ENCODE results near the gene KRTAP5-6.

The KRTAP5-6 gene

DNA sequence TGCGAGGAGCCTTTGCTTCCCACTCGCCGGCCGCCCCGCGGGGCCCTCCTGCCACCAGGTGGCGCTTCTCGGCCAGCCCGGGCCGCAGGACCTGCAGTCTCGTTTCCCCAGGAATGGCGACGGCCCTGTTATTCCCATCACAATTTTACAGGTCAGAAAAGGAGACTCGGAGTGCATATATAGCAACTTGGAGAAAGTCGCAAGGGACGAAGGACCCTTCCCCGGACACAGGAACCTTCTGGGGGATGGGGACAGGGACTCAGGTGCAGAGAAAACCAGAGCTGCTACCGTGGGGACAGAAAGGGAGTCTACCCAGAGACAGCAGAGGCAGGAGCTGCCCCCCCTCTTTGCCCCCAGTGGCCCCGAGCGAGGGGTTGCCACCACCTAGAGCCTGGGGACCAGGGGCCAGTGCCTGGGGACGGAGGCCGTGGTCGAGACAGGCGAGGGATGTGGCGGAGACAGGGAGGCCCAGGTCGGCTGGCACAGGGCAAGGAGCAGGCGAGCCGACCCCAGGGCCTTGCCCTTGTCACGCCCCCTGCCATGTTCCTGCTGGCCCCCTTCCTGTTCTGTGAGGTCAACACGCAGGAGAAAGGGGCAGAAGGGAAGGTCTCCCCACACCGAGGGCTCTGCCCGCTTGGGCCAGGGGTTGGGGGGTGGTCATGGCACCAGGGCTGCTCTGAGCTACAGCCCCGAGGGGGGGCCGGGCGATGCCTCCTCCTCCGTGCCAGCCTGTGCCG is 3.5 kb upstream of the KRTAP5-6 start:
- Histone ChIP-seq H3K4me3 (ENCODE audit: low read depth in 1 of 2, low read length in 1 of 2) (peak overlapping the region in 1 of 2 experiments; percentile 25), H3K4me1 (ENCODE audit: control insufficient read depth in 1 of 2, insufficient read depth in 1 of 2, low read depth in 1 of 2, low read length in 1 of 2) (peaks cover 12 to 15% of the 10 kb centered on the region in 2 experiments), H3K27ac (no peak overlapping the region), H3K27me3 (peaks cover 52% of the 10 kb centered on the region), H3K36me3 (no peaks in the 10 kb centered on the region), H3K9me3 (no peaks in the 10 kb centered on the region)
- TF ChIP-seq CTCF (IDR thresholded peaks at IDR 0.05): peak; percentile 85

DNA sequence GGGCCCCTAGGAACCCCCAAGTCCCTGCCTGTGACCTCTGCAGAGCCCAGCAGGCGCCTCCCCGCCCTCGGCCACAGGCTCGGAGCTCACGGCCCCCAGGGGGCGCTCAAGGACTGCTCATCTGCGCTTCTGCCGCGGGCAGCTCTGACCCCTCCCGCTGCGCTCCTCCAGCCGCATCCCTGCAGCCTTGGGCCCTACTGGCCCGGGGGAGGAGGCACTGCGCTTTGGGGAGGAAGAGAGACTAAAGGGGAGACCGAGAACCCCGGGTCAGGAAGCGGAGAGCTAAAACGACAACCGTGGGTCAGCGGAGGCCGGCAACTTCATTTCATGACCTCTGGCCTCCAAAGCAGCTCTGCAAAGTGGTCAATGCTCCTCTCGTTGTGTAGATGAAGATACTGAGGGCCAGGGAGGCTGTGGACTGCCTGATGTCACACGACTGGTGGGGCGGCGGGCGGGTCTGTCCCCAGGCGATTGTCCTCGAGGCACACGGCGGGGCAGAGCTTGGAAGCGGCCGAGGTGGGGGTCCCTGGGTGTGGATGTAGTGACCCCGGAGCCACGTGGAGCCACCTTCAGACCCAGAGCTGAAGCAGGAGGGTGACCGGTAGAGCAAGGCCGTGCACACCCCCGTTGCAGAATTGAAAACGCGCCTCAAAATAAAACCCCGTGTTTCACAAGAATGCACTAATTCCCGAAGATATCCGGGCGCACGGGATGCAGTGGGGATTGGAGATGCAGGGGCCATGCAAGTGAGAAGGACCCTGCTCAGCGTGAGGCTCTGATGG is 2.7 kb upstream of the KRTAP5-6 start:
- H3K27ac ChIP-seq: no peak overlapping the region
- H3K27me3 ChIP-seq: peaks cover 45% of the 10 kb centered on the region
- peak; percentile 86 for TF ChIP-seq CTCF (IDR thresholded peaks at IDR 0.05)
- peak overlapping the region in 1 of 2 experiments; percentile 25 for H3K4me3 ChIP-seq (ENCODE audit: low read depth in 1 of 2, low read length in 1 of 2)
- peaks cover 12 to 15% of the 10 kb centered on the region in 2 experiments for H3K4me1 ChIP-seq (ENCODE audit: control insufficient read depth in 1 of 2, insufficient read depth in 1 of 2, low read depth in 1 of 2, low read length in 1 of 2)
- no peaks in the 10 kb centered on the region for H3K9me3 ChIP-seq
- H3K36me3 ChIP-seq: no peaks in the 10 kb centered on the region

DNA sequence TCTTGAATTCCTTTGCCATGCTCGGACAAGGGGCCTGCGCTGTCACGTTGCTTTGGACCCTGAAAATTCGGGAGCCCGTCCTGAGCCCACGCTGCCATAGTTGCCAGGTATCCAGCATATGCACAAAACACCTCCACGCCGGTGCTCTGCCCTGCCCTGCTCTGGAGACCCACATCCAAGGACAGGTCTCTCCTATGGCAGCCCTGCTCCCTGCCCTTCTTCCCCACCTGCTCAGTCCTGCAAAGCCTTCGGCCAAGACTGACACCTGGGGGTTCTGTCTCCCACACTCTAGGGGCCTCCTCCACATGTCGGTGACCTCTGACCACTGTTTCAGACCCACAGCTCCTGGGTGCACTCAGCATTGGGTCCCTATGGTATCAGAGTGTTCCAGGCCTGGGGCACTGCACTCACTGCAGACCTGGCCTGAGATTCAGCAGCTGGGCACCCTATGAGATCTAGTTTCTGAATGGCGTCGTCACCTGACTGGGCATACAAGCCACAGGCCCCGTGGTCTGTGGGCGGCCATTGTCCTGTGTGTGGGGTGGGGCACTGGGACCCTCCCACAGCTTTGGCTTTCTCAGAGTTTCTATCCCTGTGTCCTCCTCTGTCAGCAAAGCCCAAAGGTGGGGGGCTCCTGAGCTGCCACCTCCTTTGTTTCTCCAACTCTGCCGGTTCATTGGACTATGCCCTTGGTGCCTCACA is 2.0 kb upstream of the KRTAP5-6 start:
- Histone ChIP-seq H3K4me3 (ENCODE audit: low read depth in 1 of 2, low read length in 1 of 2) (no peak overlapping the region), H3K9me3 (no peaks in the 10 kb centered on the region), H3K27ac (no peak overlapping the region), H3K36me3 (no peaks in the 10 kb centered on the region), H3K27me3 (peaks cover 38% of the 10 kb centered on the region), H3K4me1 (ENCODE audit: control insufficient read depth in 1 of 2, insufficient read depth in 1 of 2, low read depth in 1 of 2, low read length in 1 of 2) (peaks cover 12 to 15% of the 10 kb centered on the region in 2 experiments)
- TF ChIP-seq CTCF (IDR thresholded peaks at IDR 0.05): no peak

- no peak overlapping the region for H3K4me3 ChIP-seq (ENCODE audit: low read depth in 1 of 2, low read length in 1 of 2)
- H3K9me3 ChIP-seq: no peaks in the 10 kb centered on the region
- H3K36me3 ChIP-seq: no peaks in the 10 kb centered on the region
- no peak overlapping the region for H3K27ac ChIP-seq
- H3K27me3 ChIP-seq: peaks cover 35% of the 10 kb centered on the region
- no peak for TF ChIP-seq CTCF (IDR thresholded peaks at IDR 0.05)
- peaks cover 12 to 15% of the 10 kb centered on the region in 2 experiments for H3K4me1 ChIP-seq (ENCODE audit: control insufficient read depth in 1 of 2, insufficient read depth in 1 of 2, low read depth in 1 of 2, low read length in 1 of 2)
Measured at GRCh38 chr11:1695548-1696108, 1.4 kb upstream of the KRTAP5-6 start.

GRCh38 chr11:1699771-1700170 is 2.8 kb downstream of the KRTAP5-6 start:
- Histone ChIP-seq H3K36me3 (no peaks in the 10 kb centered on the region), H3K4me3 (ENCODE audit: low read depth in 1 of 2, low read length in 1 of 2) (no peak overlapping the region), H3K4me1 (ENCODE audit: control insufficient read depth in 1 of 2, insufficient read depth in 1 of 2, low read depth in 1 of 2, low read length in 1 of 2) (no peaks in the 10 kb centered on the region), H3K27ac (no peak overlapping the region), H3K27me3 (peaks cover 40% of the 10 kb centered on the region), H3K9me3 (no peaks in the 10 kb centered on the region)
- TF ChIP-seq CTCF (IDR thresholded peaks at IDR 0.05): no peak

All from neutrophil (primary cell).